DLD1 (cell line): ENCODE results near the gene BTNL9.
"Not testable (repeated sequence)": the region's sequence is repeated elsewhere in the genome, so short reads cannot be mapped to it uniquely, and the experiment has no call there.

Experiments used
- in situ Hi-C: cut with HindIII; loops from 2 replicates; pipeline ENCODE4 v1.10.0; 2017; ENCODE audit warnings: low sequenced_read_pairs

The BTNL9 gene

DNA sequence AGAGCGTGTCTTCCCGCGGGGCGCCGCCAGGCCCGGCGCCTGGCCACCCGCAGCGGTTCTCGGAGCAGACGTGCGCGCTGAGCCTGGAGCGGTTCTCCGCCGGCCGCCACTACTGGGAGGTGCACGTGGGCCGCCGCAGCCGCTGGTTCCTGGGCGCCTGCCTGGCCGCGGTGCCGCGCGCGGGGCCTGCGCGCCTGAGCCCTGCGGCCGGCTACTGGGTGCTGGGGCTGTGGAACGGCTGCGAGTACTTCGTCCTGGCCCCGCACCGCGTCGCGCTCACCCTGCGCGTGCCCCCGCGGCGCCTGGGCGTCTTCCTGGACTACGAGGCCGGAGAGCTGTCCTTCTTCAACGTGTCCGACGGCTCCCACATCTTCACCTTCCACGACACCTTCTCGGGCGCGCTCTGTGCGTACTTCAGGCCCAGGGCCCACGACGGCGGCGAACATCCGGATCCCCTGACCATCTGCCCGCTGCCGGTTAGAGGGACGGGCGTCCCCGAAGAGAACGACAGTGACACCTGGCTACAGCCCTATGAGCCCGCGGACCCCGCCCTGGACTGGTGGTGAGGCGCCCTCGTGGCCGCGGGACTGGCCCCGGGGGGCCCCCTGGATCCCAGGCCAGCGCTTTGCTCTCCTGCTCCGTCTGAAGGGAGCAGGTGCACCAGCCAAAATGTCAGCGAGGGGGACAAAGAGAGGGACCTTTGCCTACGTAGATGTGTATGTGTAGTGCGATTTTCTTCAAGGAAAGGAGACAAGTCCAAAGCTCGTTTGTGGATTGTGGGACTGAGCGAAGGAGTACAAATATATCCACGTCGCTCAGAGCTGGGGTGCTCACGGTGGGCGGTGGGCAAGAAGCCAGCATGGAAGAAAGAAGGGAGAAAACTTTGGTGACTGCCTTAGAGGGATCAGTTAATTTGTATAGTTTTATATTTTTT, 19.5 kb downstream of the BTNL9 start:
- in situ Hi-C loops = no loop called here

DNA sequence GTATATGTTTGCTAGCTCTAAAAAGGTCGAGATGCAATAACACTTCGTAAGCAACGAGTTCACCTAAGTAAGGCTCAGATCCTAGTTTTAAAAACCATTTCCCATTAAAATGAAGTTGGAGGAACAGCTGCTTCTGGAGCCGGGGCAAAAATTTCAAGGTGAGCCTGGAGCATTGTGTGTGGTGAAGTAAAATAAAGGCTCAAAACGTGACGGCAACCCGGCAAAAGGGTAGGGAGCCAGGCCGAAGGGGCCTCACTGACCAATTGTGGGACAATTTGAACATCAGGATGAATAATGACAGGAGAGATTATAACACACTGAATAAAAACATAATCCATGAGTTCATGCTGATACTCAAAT, 20.1 kb downstream of the BTNL9 start:
- in situ Hi-C loops = no loop called here

DNA sequence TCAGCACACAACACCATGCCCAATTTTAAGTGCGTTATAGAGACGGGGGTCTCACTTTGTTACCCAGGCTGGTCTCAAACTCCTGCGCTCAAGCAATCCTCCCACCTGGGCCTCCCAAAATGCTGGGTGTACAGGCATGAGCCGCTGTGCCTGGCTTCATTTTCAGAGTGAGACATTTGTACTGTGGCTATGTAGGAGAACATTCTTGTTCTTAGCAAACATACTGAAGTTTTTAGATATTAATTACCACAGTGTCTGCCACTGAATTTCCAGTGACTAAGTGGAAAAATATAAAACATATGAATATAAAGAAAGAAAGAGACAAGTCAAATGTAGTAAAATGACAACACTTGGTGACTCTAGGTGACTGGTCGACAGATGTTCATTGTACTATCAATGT, 20.9 kb downstream of the BTNL9 start:
- in situ Hi-C loops = no loop called here

DNA sequence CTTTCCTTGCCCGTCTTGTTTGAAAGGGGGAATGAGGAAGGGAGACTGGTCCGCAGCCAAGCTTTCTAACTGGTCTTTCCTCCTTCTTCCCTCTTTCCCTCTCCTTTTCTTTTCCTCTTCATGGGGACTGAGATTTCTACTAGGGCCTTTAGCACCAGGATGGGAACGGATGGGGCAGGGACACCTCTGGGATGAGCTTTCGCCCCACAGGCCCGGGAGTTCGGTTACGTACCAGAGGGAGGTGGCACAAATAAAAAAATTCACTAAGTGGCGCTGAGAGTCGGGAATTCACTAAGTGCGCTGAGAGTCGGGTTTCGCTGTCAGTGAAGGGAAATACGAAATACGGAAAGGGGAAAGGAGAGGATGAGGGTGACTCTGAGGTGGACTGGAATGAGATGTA, 21.6 kb downstream of the BTNL9 start:
- in situ Hi-C loops = no loop called here

DNA sequence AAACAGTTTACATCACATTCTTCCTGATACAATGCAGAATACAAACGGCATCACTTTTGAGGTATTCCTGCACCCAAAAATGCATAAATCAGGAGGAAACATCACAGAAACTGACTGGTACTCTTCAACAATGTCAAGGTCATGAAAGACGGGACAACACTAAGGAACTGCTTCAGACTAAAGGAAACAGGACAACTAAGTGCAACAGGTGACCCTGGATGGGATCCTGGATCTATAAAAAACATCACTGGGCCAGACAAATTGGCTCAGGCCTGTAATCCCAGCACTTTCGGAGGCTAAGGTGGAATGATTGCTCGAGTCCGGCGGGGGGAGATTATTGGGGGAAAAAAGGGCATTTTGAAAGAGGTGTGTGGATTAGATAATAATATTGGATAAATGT, 22.6 kb downstream of the BTNL9 start:
- in situ Hi-C loops = no loop called here

DNA sequence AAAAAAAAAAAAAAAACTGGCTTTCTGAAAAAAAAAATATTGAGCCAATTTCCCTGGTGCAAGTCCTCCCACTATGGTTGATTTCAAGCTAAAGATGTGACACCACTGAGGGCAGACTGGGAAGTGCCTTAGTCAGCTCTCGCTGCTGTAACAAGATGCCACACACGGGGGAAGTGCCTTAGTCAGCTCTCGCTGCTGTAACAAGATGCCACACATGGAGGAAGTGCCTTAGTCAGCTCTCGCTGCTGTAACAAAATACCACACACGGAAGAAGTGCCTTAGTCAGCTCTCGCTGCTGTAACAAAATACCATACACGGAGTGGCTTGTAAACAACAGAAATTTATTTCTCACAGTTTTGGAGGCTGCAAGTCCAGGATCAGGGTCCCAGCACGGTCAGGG, 23.4 kb downstream of the BTNL9 start:
- in situ Hi-C loops = no loop called here

DNA sequence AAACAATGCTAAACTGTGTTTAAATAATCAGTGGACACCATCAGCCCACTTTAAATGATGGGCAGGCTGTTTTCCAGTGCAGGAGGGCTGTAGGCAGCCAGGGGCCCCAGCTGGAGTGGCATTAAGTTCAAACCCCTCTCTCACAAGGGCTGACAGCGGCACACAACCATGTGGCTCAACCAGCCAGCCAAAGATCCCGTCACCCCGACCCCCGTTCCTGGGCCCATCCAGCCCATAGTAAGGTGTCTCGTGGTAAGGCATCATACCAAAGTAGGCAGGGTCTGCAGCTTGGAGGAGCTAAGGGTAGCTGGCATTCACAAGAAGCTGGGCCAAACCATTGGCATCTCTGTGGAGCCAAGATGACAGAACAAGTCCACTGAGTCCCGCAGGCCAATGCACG, 24.9 kb downstream of the BTNL9 start:
- in situ Hi-C loops = no loop called here

DNA sequence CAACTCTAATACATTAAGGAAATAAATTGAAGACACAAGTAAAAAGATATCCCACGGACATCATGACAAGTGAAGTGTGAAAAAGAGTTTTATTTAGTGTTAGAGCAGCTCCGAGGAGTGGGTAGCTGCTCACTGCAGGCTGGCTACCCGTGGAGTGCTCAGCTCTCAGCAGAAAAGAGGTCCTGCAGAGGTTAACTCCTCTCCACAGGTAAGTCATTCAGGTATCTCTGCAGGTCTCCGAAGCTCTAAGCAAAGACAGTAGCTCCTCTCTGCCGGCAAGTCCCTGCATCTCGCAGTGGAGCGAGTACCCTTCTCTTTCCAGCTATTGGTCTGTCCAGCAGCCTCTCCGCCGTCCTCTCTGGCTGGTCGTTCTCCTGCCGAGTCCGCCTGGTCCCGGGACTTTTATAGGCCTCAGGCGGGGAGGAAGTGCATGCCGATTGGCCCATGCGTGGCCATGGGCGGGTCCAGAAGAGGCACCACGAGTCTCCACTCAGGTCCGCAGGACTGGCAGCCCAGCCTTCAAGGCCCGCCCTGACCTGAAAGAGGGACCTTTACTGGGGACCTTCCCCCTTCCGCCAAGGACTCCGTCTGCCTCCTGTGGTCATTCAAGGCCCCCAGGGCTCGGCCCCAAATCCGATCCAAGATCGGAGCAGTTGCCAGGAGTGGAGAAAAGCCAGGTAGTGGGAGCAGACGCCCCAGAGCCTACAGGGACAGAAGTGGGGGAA, 29.9 kb downstream of the BTNL9 start:
- in situ Hi-C loops = no loop called here

DNA sequence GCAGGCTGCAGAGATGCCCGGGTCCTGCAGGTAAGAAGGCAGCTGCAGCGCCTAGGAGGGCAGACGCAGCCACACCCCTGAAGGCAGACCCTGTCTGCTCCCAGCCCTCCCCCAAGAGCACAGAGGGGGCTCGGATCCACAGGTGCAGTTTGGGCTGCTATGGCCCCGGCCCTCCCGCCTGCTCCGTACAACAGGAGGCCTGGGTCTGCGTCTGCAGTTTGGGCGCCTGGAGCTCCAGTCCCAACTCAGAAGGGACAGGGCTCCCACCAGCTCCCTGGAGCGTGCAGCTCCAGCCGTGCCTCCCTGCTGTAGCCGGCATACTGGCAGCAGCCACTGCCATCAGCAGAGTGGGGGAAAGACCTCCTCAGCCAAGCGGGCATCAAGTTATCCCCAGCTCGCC, 30.5 kb downstream of the BTNL9 start:
- in situ Hi-C loops = no loop called here

DNA sequence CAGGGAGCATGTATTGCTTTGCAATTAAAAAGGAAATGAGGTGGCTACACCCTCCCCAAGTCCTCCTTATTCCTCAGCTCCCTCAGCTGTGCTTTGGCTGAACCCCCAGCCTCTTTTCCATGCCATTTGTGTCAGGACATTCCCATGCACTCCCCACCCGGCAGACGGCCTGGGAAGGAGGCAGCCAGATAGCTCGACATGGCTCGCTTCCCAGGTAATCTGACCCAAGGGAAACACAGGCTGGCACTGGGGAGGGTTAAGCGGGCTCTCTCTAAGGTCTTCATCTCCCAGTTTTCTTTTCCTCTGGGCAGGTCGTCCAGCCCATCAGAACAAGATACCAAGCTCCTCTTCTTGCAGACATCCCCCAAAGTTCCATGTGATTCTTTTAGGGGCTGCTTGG, 31.2 kb downstream of the BTNL9 start:
- in situ Hi-C loops = no loop called here

DNA sequence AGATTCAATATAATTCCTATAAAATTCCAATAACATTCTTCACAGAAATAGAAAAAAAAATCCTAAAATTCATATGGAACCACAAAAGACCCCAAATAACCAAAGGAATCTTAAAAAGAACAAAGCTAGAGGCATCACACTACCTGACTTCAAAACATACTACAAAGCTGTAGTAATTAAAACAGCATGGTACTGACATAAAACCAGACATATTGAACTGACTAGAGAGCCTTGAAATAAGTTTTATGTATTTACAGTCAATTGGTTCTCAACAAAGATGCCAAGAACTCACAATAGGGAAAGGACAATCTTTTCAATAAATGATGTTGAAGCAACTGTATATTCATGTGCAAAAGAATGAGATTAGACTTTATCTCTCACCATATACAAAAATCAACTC, 36.9 kb downstream of the BTNL9 start:
- in situ Hi-C loops = no loop called here

DNA sequence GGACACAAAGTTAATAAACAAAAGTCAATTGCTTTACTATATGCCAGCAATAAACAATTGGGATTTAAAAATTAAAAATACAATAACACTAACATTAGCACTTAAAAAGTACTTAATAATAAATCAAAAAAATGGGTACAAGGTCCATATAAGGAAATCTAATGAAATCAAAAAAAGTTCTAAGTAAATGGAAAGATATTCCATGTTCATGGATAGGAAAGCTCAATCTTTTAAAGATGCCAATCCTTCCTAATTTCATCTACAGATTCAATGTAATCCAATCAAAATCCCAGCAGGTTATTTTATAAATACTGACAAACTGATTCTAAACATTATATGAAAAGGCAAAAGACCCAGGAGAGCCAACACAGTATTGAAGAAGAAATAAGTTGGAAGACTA, 41.9 kb downstream of the BTNL9 start:
- in situ Hi-C loops = no loop called here

DNA sequence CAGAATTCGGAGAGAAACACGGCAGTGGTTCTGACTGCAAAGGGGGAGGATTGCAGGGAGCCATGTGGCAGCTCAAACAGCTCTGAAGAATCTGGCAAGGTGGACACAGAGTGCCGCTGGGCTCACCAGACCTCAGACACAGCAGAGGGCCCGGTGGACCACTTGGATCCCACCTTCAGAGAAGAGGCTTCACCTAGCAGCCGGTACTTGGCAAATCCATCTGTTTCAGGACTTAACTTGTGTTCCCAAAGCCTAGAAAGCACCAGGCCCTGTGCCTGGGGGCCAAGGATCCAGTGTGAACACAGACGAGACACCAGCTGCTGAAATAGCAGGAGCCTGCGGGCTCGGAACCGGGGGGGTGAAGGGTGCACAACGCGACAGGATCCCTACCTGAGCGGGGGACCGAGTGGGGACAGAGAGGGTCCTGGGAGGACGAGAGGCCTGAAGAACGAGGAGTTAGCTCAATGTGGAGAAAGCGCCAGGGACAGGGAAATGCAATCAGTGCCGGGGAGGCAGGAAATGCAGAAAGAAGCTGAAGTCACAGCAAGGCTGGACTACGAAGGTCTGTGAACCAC, 44.6 kb downstream of the BTNL9 start:
- in situ Hi-C loops = no loop called here

DNA sequence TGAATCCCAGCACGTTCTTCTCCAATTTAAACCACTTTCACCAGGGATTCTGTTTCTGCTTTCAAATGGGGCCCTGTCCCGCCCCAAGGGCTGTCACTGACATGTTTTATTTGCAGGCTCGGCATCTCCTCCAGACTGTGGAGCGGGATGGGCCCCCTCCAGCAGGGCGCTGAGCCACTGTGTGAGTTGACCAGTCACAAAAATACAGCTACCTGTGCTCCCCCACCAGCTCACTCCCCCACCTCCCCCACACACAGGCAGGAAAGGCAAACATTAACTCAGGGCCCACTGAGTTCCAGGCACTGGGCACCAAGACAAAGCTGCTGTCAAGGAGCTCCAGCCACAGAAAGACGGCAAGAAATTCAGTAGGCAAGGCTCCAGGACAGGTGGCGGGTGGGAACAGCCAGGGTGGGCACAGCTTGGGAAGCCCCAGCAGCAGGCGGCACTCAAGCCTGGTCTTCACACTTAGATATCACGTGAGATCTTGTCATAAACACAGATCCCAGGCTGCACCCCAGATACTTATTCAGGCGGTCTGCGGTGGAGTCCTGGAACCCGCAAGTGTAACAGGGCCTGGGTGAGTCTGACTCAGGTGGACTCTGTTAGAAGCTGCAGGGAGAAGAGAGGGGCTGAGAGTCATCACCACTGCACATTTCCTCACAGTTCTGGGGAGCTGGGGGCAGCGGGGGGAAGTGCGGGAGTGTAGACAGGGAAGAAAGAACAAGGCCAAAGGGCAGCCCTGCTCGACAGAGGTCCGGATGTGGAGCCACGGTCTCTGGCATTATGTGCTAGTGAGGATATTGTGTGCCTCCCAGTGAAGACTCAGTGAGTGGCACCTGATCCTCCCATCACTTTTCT, 46.2 kb downstream of the BTNL9 start:
- in situ Hi-C loops = no loop called here

DNA sequence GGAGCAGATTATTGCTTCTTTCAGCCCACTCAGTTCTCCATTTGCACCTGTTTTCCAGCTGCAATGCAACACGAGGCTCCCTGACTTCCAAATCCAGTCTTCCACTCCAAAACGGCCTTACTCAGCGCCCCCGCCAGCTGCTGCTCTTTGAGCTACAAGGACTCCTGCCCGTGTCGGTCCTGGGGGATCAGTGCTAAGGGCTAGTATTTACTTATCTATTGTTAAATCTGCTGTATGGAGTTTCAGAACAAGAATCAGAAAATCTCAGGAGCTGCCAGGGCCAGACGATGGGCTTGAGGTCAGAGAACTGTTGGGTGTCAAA, 46.8 kb downstream of the BTNL9 start:
- in situ Hi-C loops = no loop called here

DNA sequence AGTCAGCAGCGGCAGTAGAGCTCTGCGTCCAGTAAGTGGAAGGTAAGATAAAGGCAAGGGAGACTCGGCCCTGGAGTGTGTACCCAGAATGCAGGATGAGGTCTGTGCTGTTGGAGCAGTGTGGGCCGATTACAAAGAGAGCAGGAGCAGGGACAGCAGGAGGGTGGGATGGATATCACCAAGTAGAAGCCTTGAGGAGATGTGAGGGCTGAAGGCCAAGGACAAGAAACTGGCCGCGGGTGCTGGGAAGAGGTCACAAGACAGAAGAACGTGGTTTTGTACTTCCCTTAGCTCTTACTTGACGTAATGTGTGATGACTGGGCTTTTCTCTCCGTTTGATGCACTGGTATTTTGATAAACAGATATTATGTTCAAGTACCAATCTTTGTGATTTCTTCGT, 47.2 kb downstream of the BTNL9 start:
- in situ Hi-C loops = no loop called here

DNA sequence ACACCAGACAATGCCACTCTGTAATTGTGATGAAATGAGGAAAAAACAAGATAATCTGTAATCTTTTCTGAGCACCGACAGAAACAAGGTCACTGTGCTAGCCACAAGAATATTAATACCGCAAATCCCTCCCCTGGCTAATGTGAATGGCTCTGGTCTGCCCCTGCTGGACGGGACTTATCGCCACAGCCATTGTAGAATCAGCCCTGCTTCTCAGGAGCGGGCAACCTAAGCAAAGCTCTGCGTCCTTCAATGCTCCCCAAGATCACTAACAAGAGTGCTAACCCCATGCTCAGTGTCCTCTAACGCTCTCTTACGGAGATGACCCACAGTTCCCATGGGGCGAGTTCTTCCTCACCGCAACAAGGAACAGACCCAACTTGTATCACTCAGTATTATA, 48.2 kb downstream of the BTNL9 start:
- in situ Hi-C loops = no loop called here

DNA sequence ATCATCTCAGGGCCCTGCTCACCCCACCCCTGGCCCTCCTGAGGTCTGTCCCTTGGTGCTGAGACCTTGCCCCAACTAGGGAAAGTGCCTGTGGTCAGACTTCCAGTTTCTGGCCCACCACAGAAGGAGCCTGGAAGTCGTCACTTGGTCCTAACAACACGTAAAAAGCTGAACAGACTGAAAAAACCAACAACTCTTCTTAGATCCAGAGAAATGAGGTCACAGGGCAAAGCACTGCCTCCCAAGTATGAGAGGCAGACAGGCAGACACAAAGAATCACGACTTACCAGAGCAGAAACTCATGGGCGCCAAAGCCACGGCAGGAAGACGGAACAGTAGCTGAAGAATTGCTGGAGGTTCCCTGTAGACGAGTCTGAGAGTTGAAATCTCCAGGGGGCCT, 52.4 kb downstream of the BTNL9 start:
- in situ Hi-C loops = no loop called here

DNA sequence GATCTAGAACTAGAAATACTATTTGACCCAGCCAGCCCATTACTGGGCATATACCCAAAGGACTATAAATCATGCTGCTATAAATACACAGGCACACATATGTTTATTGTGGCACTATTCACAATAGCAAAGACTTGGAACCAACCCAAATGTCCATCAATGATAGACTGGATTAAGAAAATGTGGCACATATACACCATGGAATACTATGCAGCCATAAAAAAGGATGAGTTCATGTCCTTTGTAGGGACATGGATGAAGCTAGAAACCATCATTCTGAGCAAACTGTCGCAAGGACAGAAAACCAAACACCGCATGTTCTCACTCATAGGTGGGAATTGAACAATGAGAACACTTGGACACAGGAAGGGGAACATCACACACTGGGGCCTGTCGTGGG, 55.1 kb downstream of the BTNL9 start:
- in situ Hi-C loops = not testable (repeated sequence)

DNA sequence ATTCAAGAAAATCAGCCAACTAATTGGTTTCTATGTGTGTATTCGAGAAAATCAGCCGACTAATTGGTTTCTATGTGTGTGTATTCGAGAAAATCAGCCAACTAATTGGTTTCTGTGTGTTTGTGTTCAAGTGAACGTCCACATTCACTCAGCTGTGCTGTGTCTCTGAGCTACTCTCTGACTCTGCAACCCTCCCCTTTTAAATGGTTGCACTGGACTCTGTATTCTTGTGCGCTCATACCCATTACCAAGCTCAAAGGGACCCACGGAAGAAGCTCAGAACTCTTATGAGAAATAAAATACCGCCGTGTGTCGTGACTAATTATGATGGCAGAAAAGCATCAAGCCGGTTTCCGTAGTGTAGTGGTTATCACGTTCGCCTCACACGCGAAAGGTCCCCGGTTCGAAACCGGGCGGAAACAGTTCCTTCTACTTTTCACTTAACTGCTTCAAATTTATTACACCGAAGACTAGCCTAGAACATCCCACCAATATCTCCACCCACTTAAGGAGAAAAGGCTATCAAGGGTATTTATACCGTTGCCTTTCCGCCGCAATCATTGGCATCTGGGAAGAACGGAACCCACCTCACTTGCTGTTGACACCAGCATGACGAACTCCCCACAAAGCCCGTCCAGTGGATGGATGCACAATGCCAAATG, 56.8 kb downstream of the BTNL9 start:
- in situ Hi-C loops = not testable (repeated sequence)

DNA sequence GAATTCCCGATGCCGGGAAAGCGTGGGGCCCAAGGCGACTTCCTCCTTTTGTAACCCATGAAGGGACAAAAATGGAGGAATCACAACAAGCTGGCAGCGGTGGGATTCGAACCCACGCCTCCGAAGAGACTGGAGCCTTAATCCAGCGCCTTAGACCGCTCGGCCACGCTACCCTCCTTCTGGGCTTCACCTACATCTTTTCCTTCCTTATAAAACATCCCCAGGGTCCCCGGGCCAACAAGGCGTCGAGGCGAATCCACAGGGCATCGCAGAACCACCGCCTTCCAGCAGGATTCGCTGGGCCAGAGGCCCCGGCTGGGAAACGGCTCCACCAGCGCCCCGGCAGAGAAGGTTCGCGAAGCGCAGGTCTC, 57.3 kb downstream of the BTNL9 start:
- in situ Hi-C loops = not testable (repeated sequence)
